ENCODE results near the gene COTL1. TPM values are rescaled to one million over a fixed set of nuclear protein-coding genes. Genes with fewer than 3 reads are reported as not detected.

Gene COTL1
- total and polyA plus RNA-seq, 2 of the 13 experiments (the other 11 are each of a cell fraction or from before 2014, with no cell fraction given): 8.7 to 16.9 TPM

- 82% methylated on average over 11 of the region's 15 CpGs for WGBS (ENCODE audit: low lambda C conversion rate)
- peaks cover 0 to 2% of the 10 kb centered on the region in 2 experiments; a peak in 1 of 5 replicates for H3K36me3 ChIP-seq (replicated peaks in 1 of 2; ENCODE audit: control insufficient read depth in 1 of 2, insufficient read depth in 2 of 2, low read length in 2 of 2)
- ATAC-seq (no peak), DNase-seq (ENCODE audit: low spot score) (no peak), FAIRE-seq (no peak)
- BruUV-seq (replicated peaks): no TSS peak
- H3K9me3 ChIP-seq (ENCODE audit: low read length): no peaks in the 10 kb centered on the region
- H3K4me3 ChIP-seq (replicated peaks in 1 of 3; ENCODE audit: insufficient read depth in 1 of 3, low read depth in 2 of 3, low read length in 3 of 3): no peak overlapping the region
- no peaks in the 10 kb centered on the region for H3K27me3 ChIP-seq (ENCODE audit: control insufficient read depth in 1 of 2, insufficient read depth in 2 of 2, low read length in 2 of 2)
- in situ Hi-C loops (cut with HindIII; ENCODE audit: extremely low pct_ligation_motif_present, low pct_unique_long_range_greater_than_20kb) (no loop called here), intact Hi-C loops (cut with micrococcal nuclease; ENCODE audit: unreplicated experiment) (no loop called here)
- no peaks in the 10 kb centered on the region for H4K20me1 ChIP-seq (ENCODE audit: insufficient read depth, low read length)
- H3K4me1 ChIP-seq (ENCODE audit: insufficient read depth, low read length): peaks cover 60% of the 10 kb centered on the region
- peak overlapping the region; percentile 15 for H3K27ac ChIP-seq (ENCODE audit: extremely low read length, insufficient read depth, low read length)
- CTCF ChIA-PET (ENCODE audit: low intra/inter-chr PET ratio, low total read pairs): no interaction called here
- no peak overlapping the region for H3K9ac ChIP-seq (ENCODE audit: insufficient read depth, low read depth, low read length)
- POLR2A ChIA-PET: no interaction called here
- H3K4me2 ChIP-seq (ENCODE audit: low read depth, low read length): no peak overlapping the region
- H2AFZ ChIP-seq (ENCODE audit: low read length): no peak overlapping the region
- peak; percentile 38; the same call in 1 of the 2 replicates for TF ChIP-seq ZNF687 (CRISPR knock-in tag; IDR thresholded peaks at IDR 0.05)
- TF ChIP-seq HNRNPL (IDR thresholded peaks at IDR 0.05; ENCODE audit: low read depth, low read length): 0 out of 2 replicates have a peak, but pooled peaks have one; percentile 46
- TF ChIP-seq RFXANK (CRISPR knock-in tag; IDR thresholded peaks at IDR 0.05): no peak
- H3K79me2 ChIP-seq (ENCODE audit: insufficient read depth, low read length): no peaks in the 10 kb centered on the region
Observed at GRCh38 chr16:84583995-84584394, 33.9 kb downstream of the COTL1 start.

GRCh38 chr16:84582958-84583516 is 34.8 kb downstream of the COTL1 start:
- ATAC-seq: 0 out of 3 replicates have a peak, but pooled peaks have one; percentile 17
- POLR2A ChIA-PET: no interaction called here
- no peak for DNase-seq (ENCODE audit: low spot score)
- Histone ChIP-seq H3K4me1 (ENCODE audit: insufficient read depth, low read length) (peaks cover 53% of the 10 kb centered on the region), H3K9ac (ENCODE audit: insufficient read depth, low read depth, low read length) (no peak overlapping the region), H3K79me2 (ENCODE audit: insufficient read depth, low read length) (no peaks in the 10 kb centered on the region), H3K4me2 (ENCODE audit: low read depth, low read length) (no peak overlapping the region), H3K36me3 (replicated peaks in 1 of 2; ENCODE audit: control insufficient read depth in 1 of 2, insufficient read depth in 2 of 2, low read length in 2 of 2) (no peaks in the 10 kb centered on the region; a peak in 1 of 5 replicates), H3K27ac (ENCODE audit: extremely low read length, insufficient read depth, low read length) (no peak overlapping the region), H2AFZ (ENCODE audit: low read length) (no peak overlapping the region), H3K4me3 (replicated peaks in 1 of 3; ENCODE audit: insufficient read depth in 1 of 3, low read depth in 2 of 3, low read length in 3 of 3) (no peak overlapping the region), H3K27me3 (ENCODE audit: control insufficient read depth in 1 of 2, insufficient read depth in 2 of 2, low read length in 2 of 2) (no peaks in the 10 kb centered on the region), H4K20me1 (ENCODE audit: insufficient read depth, low read length) (no peaks in the 10 kb centered on the region), H3K9me3 (ENCODE audit: low read length) (no peaks in the 10 kb centered on the region)
- FAIRE-seq: no peak
- CTCF ChIA-PET (ENCODE audit: low intra/inter-chr PET ratio, low total read pairs): no interaction called here
- BruUV-seq (replicated peaks): no TSS peak
- intact Hi-C loops (cut with micrococcal nuclease; ENCODE audit: unreplicated experiment) (no loop called here), in situ Hi-C loops (cut with HindIII; ENCODE audit: extremely low pct_ligation_motif_present, low pct_unique_long_range_greater_than_20kb) (no loop called here)
- peak; percentile 41 for TF ChIP-seq TEAD3 (CRISPR knock-in tag; optimal IDR thresholded peaks at IDR 0.05; ENCODE audit: borderline replicate concordance)
- no peak for TF ChIP-seq SMC3 (IDR thresholded peaks at IDR 0.05; ENCODE audit: low read length)
- peak; percentile 89 for TF ChIP-seq ZKSCAN1 (IDR thresholded peaks at IDR 0.05; ENCODE audit: low read length)
- TF ChIP-seq ZNF468 (CRISPR knock-in tag; IDR thresholded peaks at IDR 0.05): no peak
- no peak for TF ChIP-seq ATF4 (CRISPR knock-in tag; IDR thresholded peaks at IDR 0.05)
- no peak for TF ChIP-seq ZNF576 (CRISPR knock-in tag; IDR thresholded peaks at IDR 0.05)
- 63% methylated on average over 11 of the region's 11 CpGs for WGBS (ENCODE audit: low lambda C conversion rate)
